Neural cell (in vitro differentiated cells): ENCODE results near the gene PCBP4. TPM values are rescaled to one million over a fixed set of nuclear protein-coding genes. Genes with fewer than 3 reads are reported as not detected.
A peak's percentile ranks its signal among the peaks of the same experiment; 100 is the strongest.

Experiments used
- H2AFZ ChIP-seq: fragments of 200-600, 300-800 bp; sonication (generic), shearing (Covaris generic); 2 replicates; pipeline ENCODE4 v1.6.0; 2014; ENCODE audit warnings: low read depth, mild to moderate bottlenecking, antibody characterized with exemption, low read length, moderate library complexity
- H3F3A ChIP-seq: fragments of 200-600 bp; shearing (Covaris generic); 2 replicates; pipeline ENCODE4 v1.6.1; 2016; ENCODE audit warnings: mild to moderate bottlenecking, moderate library complexity, mixed read lengths, antibody characterized with exemption, low read length; ENCODE audit not compliant: insufficient read depth, poor library complexity, severe bottlenecking
- H3K27ac ChIP-seq: fragments of 200-600, 300-800 bp; sonication (generic), shearing (Covaris generic); 2 replicates; pipeline ENCODE4 v1.5.1; 2014; ENCODE audit warnings: mild to moderate bottlenecking, low read length, moderate library complexity
- H3K27me3 ChIP-seq: fragments of 300-800, 200-600 bp; sonication (generic), shearing (Covaris generic); 2 replicates; pipeline ENCODE4 v1.6.0; 2014; ENCODE audit warnings: mild to moderate bottlenecking, low read depth, low read length, moderate library complexity; ENCODE audit not compliant: insufficient read depth
- H3K36me3 ChIP-seq: fragments of 300-800, 200-600 bp; sonication (generic), shearing (Covaris generic); 2 replicates; pipeline ENCODE4 v1.5.1; 2014; ENCODE audit warnings: mild to moderate bottlenecking, antibody characterized with exemption, low read length, moderate library complexity; ENCODE audit not compliant: insufficient read depth
- H3K4me2 ChIP-seq: fragments of 300-800, 200-600 bp; sonication (generic), shearing (Covaris generic); 2 replicates; pipeline ENCODE4 v1.6.0; 2014; ENCODE audit warnings: mild to moderate bottlenecking, low read length
- H3K4me3 ChIP-seq: fragments of 300-800, 200-600 bp; sonication (generic), shearing (Covaris generic); 2 replicates; pipeline ENCODE4 v1.5.1; 2014; ENCODE audit warnings: mild to moderate bottlenecking, low read length, moderate library complexity
- H3K79me2 ChIP-seq: fragments of 200-600 bp; shearing (Covaris generic); replicated peaks from 2 replicates; pipeline ENCODE4 v1.6.0; 2014; ENCODE audit warnings: mild to moderate bottlenecking, low read length, moderate library complexity; ENCODE audit not compliant: insufficient read depth
- H3K9ac ChIP-seq: fragments of 300-800, 200-600 bp; sonication (generic), shearing (Covaris generic); 2 replicates; pipeline ENCODE4 v1.6.1; 2016; ENCODE audit warnings: mild to moderate bottlenecking, low read length, mixed read lengths
- H3K9me2 ChIP-seq: fragments of 200-600 bp; shearing (Covaris generic); 2 replicates; pipeline ENCODE4 v1.6.1; 2016; ENCODE audit warnings: mild to moderate bottlenecking, low read length, mixed read lengths; ENCODE audit not compliant: insufficient read depth
- H3K9me3 ChIP-seq: fragments of 200-600, 300-800 bp; sonication (generic), shearing (Covaris generic); 2 replicates; pipeline ENCODE4 v1.6.1; 2016; ENCODE audit warnings: mild to moderate bottlenecking, mixed run types, low read length, moderate library complexity, mixed read lengths
- H4K20me1 ChIP-seq: fragments of 200-600 bp; shearing (Covaris generic); 2 replicates; pipeline ENCODE4 v1.6.1; 2016; ENCODE audit warnings: mild to moderate bottlenecking, mixed run types; ENCODE audit not compliant: insufficient read depth
- CTCF ChIP-seq: fragments of 450-650 bp; IDR thresholded peaks from 2 replicates; pipeline ENCODE4 v1.5.1; 2014; ENCODE audit warnings: antibody characterized with exemption, mild to moderate bottlenecking, moderate library complexity; ENCODE audit not compliant: poor library complexity, severe bottlenecking
- EP300 ChIP-seq: fragments of 450-650 bp; conservative IDR thresholded peaks from 2 replicates; pipeline ENCODE4 v1.6.1; 2014; ENCODE audit warnings: antibody characterized with exemption, mild to moderate bottlenecking, moderate library complexity; ENCODE audit not compliant: poor library complexity, severe bottlenecking
- EZH2 ChIP-seq: fragments of 200-600, 300-800 bp; shearing (Covaris generic), sonication (generic); IDR thresholded peaks from 2 replicates; pipeline ENCODE4 v1.6.1; 2014; ENCODE audit warnings: antibody characterized with exemption, low read length, borderline replicate concordance, mild to moderate bottlenecking; ENCODE audit not compliant: insufficient read depth, poor library complexity, severe bottlenecking
- MXI1 ChIP-seq: fragments of 450-650 bp; conservative IDR thresholded peaks from 2 replicates; pipeline ENCODE4 v1.6.1; 2014; ENCODE audit warnings: antibody characterized with exemption, mild to moderate bottlenecking; ENCODE audit not compliant: poor library complexity, severe bottlenecking
- POLR2AphosphoS5 ChIP-seq: IDR thresholded peaks from 2 replicates; pipeline ENCODE4 v1.6.1; 2012
- RAD21 ChIP-seq: fragments of 450-650 bp; conservative IDR thresholded peaks from 2 replicates; pipeline ENCODE4 v1.6.1; 2014; ENCODE audit warnings: antibody characterized with exemption, mild to moderate bottlenecking, moderate library complexity
- REST ChIP-seq: IDR thresholded peaks from 2 replicates; pipeline ENCODE4 v1.6.1; 2012; ENCODE audit warnings: borderline replicate concordance
- SMC3 ChIP-seq: fragments of 450-650 bp; conservative IDR thresholded peaks from 2 replicates; pipeline ENCODE4 v1.6.1; 2014; ENCODE audit warnings: antibody characterized with exemption, mild to moderate bottlenecking, moderate library complexity; ENCODE audit not compliant: poor library complexity
- TAF1 ChIP-seq: IDR thresholded peaks from 2 replicates; pipeline ENCODE4 v1.6.1; 2012; ENCODE audit warnings: low read depth
- polyA plus RNA-seq: library from polyadenylated mRNA; depleted of rRNA; stranded (reverse); fragments of >200 nt; gene quantifications from 2 replicates; pipeline ENCODE4 v1.2.3, GENCODE V29; 2014

The PCBP4 gene
- polyA plus RNA-seq, 1 donor from 2014 or later: 251 TPM

GRCh38 chr3:51966922-51967383, 301 bp downstream of the PCBP4 start:
- Histone ChIP-seq H4K20me1 (no peaks in the 10 kb centered on the region), H3K9ac (peak overlapping the region; percentile 87), H3F3A (no peaks in the 10 kb centered on the region), H3K4me2 (peak overlapping the region; percentile 94), H3K9me3 (no peaks in the 10 kb centered on the region), H3K36me3 (no peaks in the 10 kb centered on the region), H3K27ac (peak overlapping the region; percentile 67), H3K79me2 (peaks cover 31% of the 10 kb centered on the region), H2AFZ (peak overlapping the region; percentile 60), H3K27me3 (no peaks in the 10 kb centered on the region), H3K9me2 (no peaks in the 10 kb centered on the region), H3K4me3 (peak overlapping the region; percentile 74)
- TF ChIP-seq EZH2 (no peak), RAD21 (no peak), MXI1 (peak; percentile 52), CTCF (peak; percentile 22), SMC3 (no peak), POLR2AphosphoS5 (no peak), EP300 (no peak), TAF1 (no peak), REST (no peak)

- no peaks in the 10 kb centered on the region for H3K9me3 ChIP-seq
- H3K36me3 ChIP-seq: no peaks in the 10 kb centered on the region
- H3K27ac ChIP-seq: peak overlapping the region; percentile 67
- no peaks in the 10 kb centered on the region for H3K9me2 ChIP-seq
- H2AFZ ChIP-seq: peak overlapping the region; percentile 60
- TF ChIP-seq EP300 (no peak), RAD21 (no peak), REST (no peak), TAF1 (no peak), MXI1 (no peak), SMC3 (no peak), EZH2 (no peak), POLR2AphosphoS5 (no peak), CTCF (no peak)
- no peaks in the 10 kb centered on the region for H4K20me1 ChIP-seq
- H3F3A ChIP-seq: no peaks in the 10 kb centered on the region
- H3K27me3 ChIP-seq: no peaks in the 10 kb centered on the region
- H3K9ac ChIP-seq: peak overlapping the region; percentile 87
- H3K4me2 ChIP-seq: peak overlapping the region; percentile 94
- H3K4me3 ChIP-seq: peak overlapping the region; percentile 74
- peaks cover 31% of the 10 kb centered on the region for H3K79me2 ChIP-seq
These were observed 768 bp downstream of the PCBP4 start for GRCh38 chr3:51966486-51966885.
